Central memory CD8-positive, alpha-beta T cell (primary cell): Measurements from ENCODE around the gene ABLIM1.

Experiments used
- ATAC-seq: fragments of 150-1000 bp; cut with Tn5 transposase; replicated peaks from 2 replicates; pipeline ENCODE4 v1.10.0; 2022; ENCODE audit warnings: mild to moderate bottlenecking, moderate FRiP score, moderate number of reproducible peaks; ENCODE audit not compliant: poor library complexity, severe bottlenecking; ENCODE audit errors: extremely low read depth
- DNase-seq, 2 donors: peaks; one replicate each; pipeline ENCODE4 v3.0.0; 2021; ENCODE audit warnings: low spot score in 2 of 2
- H3K27ac Mint-ChIP-seq: one replicate; pipeline ENCODE4 v1.8.0; 2022; ENCODE audit warnings: low read depth, mild to moderate bottlenecking, moderate library complexity, mixed read lengths
- H3K27me3 Mint-ChIP-seq: one replicate; pipeline ENCODE4 v1.8.0; 2022; ENCODE audit warnings: mixed read lengths
- H3K36me3 Mint-ChIP-seq: one replicate; pipeline ENCODE4 v1.8.0; 2022; ENCODE audit warnings: mild to moderate bottlenecking, moderate library complexity, mixed read lengths; ENCODE audit not compliant: insufficient read depth
- H3K4me1 Mint-ChIP-seq: one replicate; pipeline ENCODE4 v1.8.0; 2022; ENCODE audit warnings: mixed read lengths
- H3K4me3 Mint-ChIP-seq: one replicate; pipeline ENCODE4 v1.8.0; 2022; ENCODE audit warnings: mild to moderate bottlenecking, moderate library complexity, mixed read lengths
- H3K9me3 Mint-ChIP-seq: one replicate; pipeline ENCODE4 v1.8.0; 2022; ENCODE audit warnings: mixed read lengths

ABLIM1 gene

GRCh38 chr10:114686013-114686412, 27.9 kb upstream of the ABLIM1 start:
- Mint-ChIP-seq H3K27me3 (no peaks in the 10 kb centered on the region), H3K4me3 (no peak overlapping the region), H3K9me3 (no peaks in the 10 kb centered on the region), H3K36me3 (no peaks in the 10 kb centered on the region), H3K27ac (no peak overlapping the region), H3K4me1 (no peaks in the 10 kb centered on the region)
- DNase-seq (no peak), ATAC-seq (no peak)

- Mint-ChIP-seq H3K36me3 (no peaks in the 10 kb centered on the region), H3K27me3 (no peaks in the 10 kb centered on the region), H3K4me3 (no peak overlapping the region), H3K27ac (no peak overlapping the region), H3K9me3 (no peaks in the 10 kb centered on the region), H3K4me1 (no peaks in the 10 kb centered on the region)
- DNase-seq, result no peak
- no peak for ATAC-seq
Measured at GRCh38 chr10:114685456-114685855, 27.4 kb upstream of the ABLIM1 start.

- Mint-ChIP-seq H3K9me3 (no peaks in the 10 kb centered on the region), H3K4me1 (no peaks in the 10 kb centered on the region), H3K4me3 (no peak overlapping the region), H3K36me3 (no peaks in the 10 kb centered on the region), H3K27me3 (no peaks in the 10 kb centered on the region), H3K27ac (no peak overlapping the region)
- ATAC-seq, result no peak
- no peak for DNase-seq
Measured at GRCh38 chr10:114684822-114685209, 26.7 kb upstream of the ABLIM1 start.

- H3K27me3 Mint-ChIP-seq, result no peaks in the 10 kb centered on the region
- H3K9me3 Mint-ChIP-seq, result no peaks in the 10 kb centered on the region
- ATAC-seq (no peak), DNase-seq (no peak)
- no peak overlapping the region for H3K4me3 Mint-ChIP-seq
- H3K27ac Mint-ChIP-seq, result no peak overlapping the region
- H3K4me1 Mint-ChIP-seq, result no peaks in the 10 kb centered on the region
- H3K36me3 Mint-ChIP-seq, result no peaks in the 10 kb centered on the region
Measured at GRCh38 chr10:114684084-114684821, 26.2 kb upstream of the ABLIM1 start.

GRCh38 chr10:114683593-114683992, 25.5 kb upstream of the ABLIM1 start:
- H3K27ac Mint-ChIP-seq, result no peak overlapping the region
- no peaks in the 10 kb centered on the region for H3K9me3 Mint-ChIP-seq
- no peak for ATAC-seq
- H3K4me1 Mint-ChIP-seq, result no peaks in the 10 kb centered on the region
- H3K27me3 Mint-ChIP-seq, result no peaks in the 10 kb centered on the region
- H3K4me3 Mint-ChIP-seq, result no peak overlapping the region
- DNase-seq, result no peak
- no peaks in the 10 kb centered on the region for H3K36me3 Mint-ChIP-seq

- Mint-ChIP-seq H3K27me3 (no peaks in the 10 kb centered on the region), H3K4me1 (no peaks in the 10 kb centered on the region), H3K9me3 (no peaks in the 10 kb centered on the region), H3K36me3 (no peaks in the 10 kb centered on the region), H3K4me3 (no peak overlapping the region), H3K27ac (no peak overlapping the region)
- DNase-seq, result no peak
- ATAC-seq, result no peak
Measured at GRCh38 chr10:114683162-114683561, 25.1 kb upstream of the ABLIM1 start.

GRCh38 chr10:114682532-114682931, 24.5 kb upstream of the ABLIM1 start:
- no peaks in the 10 kb centered on the region for H3K27me3 Mint-ChIP-seq
- no peak for ATAC-seq
- H3K36me3 Mint-ChIP-seq, result no peaks in the 10 kb centered on the region
- no peak overlapping the region for H3K4me3 Mint-ChIP-seq
- no peaks in the 10 kb centered on the region for H3K4me1 Mint-ChIP-seq
- H3K9me3 Mint-ChIP-seq, result no peaks in the 10 kb centered on the region
- DNase-seq, result no peak
- no peak overlapping the region for H3K27ac Mint-ChIP-seq

GRCh38 chr10:114682121-114682520, 24.0 kb upstream of the ABLIM1 start:
- Mint-ChIP-seq H3K36me3 (no peaks in the 10 kb centered on the region), H3K9me3 (no peaks in the 10 kb centered on the region), H3K27me3 (no peaks in the 10 kb centered on the region), H3K4me3 (no peak overlapping the region), H3K27ac (no peak overlapping the region), H3K4me1 (no peaks in the 10 kb centered on the region)
- ATAC-seq (no peak), DNase-seq (no peak)

GRCh38 chr10:114681542-114681941, 23.5 kb upstream of the ABLIM1 start:
- Mint-ChIP-seq H3K27me3 (no peaks in the 10 kb centered on the region), H3K4me3 (no peak overlapping the region), H3K4me1 (no peaks in the 10 kb centered on the region), H3K9me3 (no peaks in the 10 kb centered on the region), H3K36me3 (no peaks in the 10 kb centered on the region), H3K27ac (no peak overlapping the region)
- DNase-seq (no peak), ATAC-seq (no peak)

- ATAC-seq (no peak), DNase-seq (no peak)
- H3K27ac Mint-ChIP-seq, result no peak overlapping the region
- no peaks in the 10 kb centered on the region for H3K36me3 Mint-ChIP-seq
- no peaks in the 10 kb centered on the region for H3K4me1 Mint-ChIP-seq
- no peak overlapping the region for H3K4me3 Mint-ChIP-seq
- H3K27me3 Mint-ChIP-seq, result no peaks in the 10 kb centered on the region
- H3K9me3 Mint-ChIP-seq, result no peaks in the 10 kb centered on the region
Measured at GRCh38 chr10:114680543-114681117, 22.6 kb upstream of the ABLIM1 start.

GRCh38 chr10:114679552-114679951, 21.5 kb upstream of the ABLIM1 start:
- H3K36me3 Mint-ChIP-seq, result no peaks in the 10 kb centered on the region
- ATAC-seq (no peak), DNase-seq (no peak)
- no peaks in the 10 kb centered on the region for H3K9me3 Mint-ChIP-seq
- no peaks in the 10 kb centered on the region for H3K4me1 Mint-ChIP-seq
- H3K27ac Mint-ChIP-seq, result no peak overlapping the region
- no peaks in the 10 kb centered on the region for H3K27me3 Mint-ChIP-seq
- H3K4me3 Mint-ChIP-seq, result no peak overlapping the region

- Mint-ChIP-seq H3K4me3 (no peak overlapping the region), H3K27me3 (no peaks in the 10 kb centered on the region), H3K9me3 (no peaks in the 10 kb centered on the region), H3K27ac (no peak overlapping the region), H3K36me3 (no peaks in the 10 kb centered on the region), H3K4me1 (no peaks in the 10 kb centered on the region)
- no peak for DNase-seq
- ATAC-seq, result no peak
Measured at GRCh38 chr10:114678820-114679219, 20.7 kb upstream of the ABLIM1 start.

- no peak overlapping the region for H3K4me3 Mint-ChIP-seq
- no peaks in the 10 kb centered on the region for H3K27me3 Mint-ChIP-seq
- H3K27ac Mint-ChIP-seq, result no peak overlapping the region
- ATAC-seq (no peak), DNase-seq (no peak)
- no peaks in the 10 kb centered on the region for H3K9me3 Mint-ChIP-seq
- no peaks in the 10 kb centered on the region for H3K4me1 Mint-ChIP-seq
- H3K36me3 Mint-ChIP-seq, result no peaks in the 10 kb centered on the region
Measured at GRCh38 chr10:114678336-114678735, 20.3 kb upstream of the ABLIM1 start.
